ENCODE results near the gene DHCR7. TPM values are rescaled to one million over a fixed set of nuclear protein-coding genes. Genes with fewer than 3 reads are reported as not detected.

DHCR7 gene
- total and polyA plus RNA-seq, 2 experiments from 2014 or later = 84.0 to 166 TPM

- peak; percentile 98 for ATAC-seq
- H3F3A ChIP-seq (replicated peaks; ENCODE audit: low read depth) = no peaks in the 10 kb centered on the region
Measured at GRCh38 chr11:71477641-71478527, 29.7 kb upstream of the DHCR7 start.

GRCh38 chr11:71476926-71477640 lies 28.9 kb upstream of the DHCR7 start:
- Mint-ChIP-seq H3K4me3 (no peak overlapping the region), H3K36me3 (ENCODE audit: low read depth) (peaks cover 53% of the 10 kb centered on the region), H3K27me3 (ENCODE audit: insufficient read depth, low read depth, poor library complexity) (peaks cover 2% of the 10 kb centered on the region), H3K9me3 (no peaks in the 10 kb centered on the region), H3K4me1 (peaks cover 12% of the 10 kb centered on the region), H3K27ac (no peak overlapping the region)
- ATAC-seq = peak; percentile 10; the same call in 1 of the 3 replicates
- no peak for DNase-seq (ENCODE audit: low spot score)
- Histone ChIP-seq H3F3A (replicated peaks; ENCODE audit: low read depth) (no peaks in the 10 kb centered on the region), H3K9me2 (ENCODE audit: insufficient read depth) (no peaks in the 10 kb centered on the region), H3K4me1 (ENCODE audit: insufficient read depth) (no peaks in the 10 kb centered on the region), H4K20me1 (replicated peaks; ENCODE audit: insufficient read depth) (no peaks in the 10 kb centered on the region), H3K4me3 (no peak overlapping the region), H3K79me2 (replicated peaks; ENCODE audit: insufficient read depth) (no peaks in the 10 kb centered on the region), H3K36me3 (ENCODE audit: insufficient read depth) (peaks cover 5% of the 10 kb centered on the region), H2AFZ (no peak overlapping the region), H3K27ac (ENCODE audit: low read depth) (no peak overlapping the region), H3K4me2 (no peak overlapping the region), H3K27me3 (ENCODE audit: insufficient read depth) (no peaks in the 10 kb centered on the region)
- TF ChIP-seq, protein P1, sequence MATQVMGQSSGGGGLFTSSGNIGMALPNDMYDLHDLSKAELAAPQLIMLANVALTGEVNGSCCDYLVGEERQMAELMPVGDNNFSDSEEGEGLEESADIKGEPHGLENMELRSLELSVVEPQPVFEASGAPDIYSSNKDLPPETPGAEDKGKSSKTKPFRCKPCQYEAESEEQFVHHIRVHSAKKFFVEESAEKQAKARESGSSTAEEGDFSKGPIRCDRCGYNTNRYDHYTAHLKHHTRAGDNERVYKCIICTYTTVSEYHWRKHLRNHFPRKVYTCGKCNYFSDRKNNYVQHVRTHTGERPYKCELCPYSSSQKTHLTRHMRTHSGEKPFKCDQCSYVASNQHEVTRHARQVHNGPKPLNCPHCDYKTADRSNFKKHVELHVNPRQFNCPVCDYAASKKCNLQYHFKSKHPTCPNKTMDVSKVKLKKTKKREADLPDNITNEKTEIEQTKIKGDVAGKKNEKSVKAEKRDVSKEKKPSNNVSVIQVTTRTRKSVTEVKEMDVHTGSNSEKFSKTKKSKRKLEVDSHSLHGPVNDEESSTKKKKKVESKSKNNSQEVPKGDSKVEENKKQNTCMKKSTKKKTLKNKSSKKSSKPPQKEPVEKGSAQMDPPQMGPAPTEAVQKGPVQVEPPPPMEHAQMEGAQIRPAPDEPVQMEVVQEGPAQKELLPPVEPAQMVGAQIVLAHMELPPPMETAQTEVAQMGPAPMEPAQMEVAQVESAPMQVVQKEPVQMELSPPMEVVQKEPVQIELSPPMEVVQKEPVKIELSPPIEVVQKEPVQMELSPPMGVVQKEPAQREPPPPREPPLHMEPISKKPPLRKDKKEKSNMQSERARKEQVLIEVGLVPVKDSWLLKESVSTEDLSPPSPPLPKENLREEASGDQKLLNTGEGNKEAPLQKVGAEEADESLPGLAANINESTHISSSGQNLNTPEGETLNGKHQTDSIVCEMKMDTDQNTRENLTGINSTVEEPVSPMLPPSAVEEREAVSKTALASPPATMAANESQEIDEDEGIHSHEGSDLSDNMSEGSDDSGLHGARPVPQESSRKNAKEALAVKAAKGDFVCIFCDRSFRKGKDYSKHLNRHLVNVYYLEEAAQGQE (IDR thresholded peaks at IDR 0.05; ENCODE audit: unreplicated experiment) = no peak
- no peak for TF ChIP-seq ZNF331 (CRISPR knock-in tag; IDR thresholded peaks at IDR 0.05; ENCODE audit: low read depth)
- TF ChIP-seq NANOG (IDR thresholded peaks at IDR 0.05; ENCODE audit: borderline replicate concordance) = no peak

More at GRCh38 chr11:71477641-71478527, 29.7 kb upstream of the DHCR7 start:
- Histone ChIP-seq H3K4me1 (ENCODE audit: insufficient read depth) (no peaks in the 10 kb centered on the region), H3K4me3 (no peak overlapping the region), H3K9me2 (ENCODE audit: insufficient read depth) (no peaks in the 10 kb centered on the region), H3K27ac (ENCODE audit: low read depth) (no peak overlapping the region), H3K27me3 (ENCODE audit: insufficient read depth) (no peaks in the 10 kb centered on the region), H3K36me3 (ENCODE audit: insufficient read depth) (peaks cover 5% of the 10 kb centered on the region), H4K20me1 (replicated peaks; ENCODE audit: insufficient read depth) (no peaks in the 10 kb centered on the region), H2AFZ (no peak overlapping the region), H3K79me2 (replicated peaks; ENCODE audit: insufficient read depth) (no peaks in the 10 kb centered on the region), H3K4me2 (no peak overlapping the region)
- no peak overlapping the region; the same call in 2 of the 3 replicates for H3K4me3 Mint-ChIP-seq
- peaks cover 2% of the 10 kb centered on the region for H3K27me3 Mint-ChIP-seq (ENCODE audit: insufficient read depth, low read depth, poor library complexity)
- peak; percentile 60 for DNase-seq (ENCODE audit: low spot score)
- no peaks in the 10 kb centered on the region for H3K9me3 Mint-ChIP-seq
- peaks cover 51% of the 10 kb centered on the region for H3K36me3 Mint-ChIP-seq (ENCODE audit: low read depth)
- H3K27ac Mint-ChIP-seq = no peak overlapping the region
- TF ChIP-seq POLR2AphosphoS5 (IDR thresholded peaks at IDR 0.05; ENCODE audit: low read depth) = no peak
- no peak for TF ChIP-seq NANOG (IDR thresholded peaks at IDR 0.05; ENCODE audit: borderline replicate concordance)
- no peak for TF ChIP-seq CREB1 (CRISPR knock-in tag; IDR thresholded peaks at IDR 0.05; ENCODE audit: low read depth)
- TF ChIP-seq ZNF331 (CRISPR knock-in tag; IDR thresholded peaks at IDR 0.05; ENCODE audit: low read depth) = no peak
- TF ChIP-seq ETS1 (IDR thresholded peaks at IDR 0.05) = no peak
- TF ChIP-seq EZH2phosphoT487 (IDR thresholded peaks at IDR 0.05; ENCODE audit: unreplicated experiment) = no peak
- TF ChIP-seq, protein P2, sequence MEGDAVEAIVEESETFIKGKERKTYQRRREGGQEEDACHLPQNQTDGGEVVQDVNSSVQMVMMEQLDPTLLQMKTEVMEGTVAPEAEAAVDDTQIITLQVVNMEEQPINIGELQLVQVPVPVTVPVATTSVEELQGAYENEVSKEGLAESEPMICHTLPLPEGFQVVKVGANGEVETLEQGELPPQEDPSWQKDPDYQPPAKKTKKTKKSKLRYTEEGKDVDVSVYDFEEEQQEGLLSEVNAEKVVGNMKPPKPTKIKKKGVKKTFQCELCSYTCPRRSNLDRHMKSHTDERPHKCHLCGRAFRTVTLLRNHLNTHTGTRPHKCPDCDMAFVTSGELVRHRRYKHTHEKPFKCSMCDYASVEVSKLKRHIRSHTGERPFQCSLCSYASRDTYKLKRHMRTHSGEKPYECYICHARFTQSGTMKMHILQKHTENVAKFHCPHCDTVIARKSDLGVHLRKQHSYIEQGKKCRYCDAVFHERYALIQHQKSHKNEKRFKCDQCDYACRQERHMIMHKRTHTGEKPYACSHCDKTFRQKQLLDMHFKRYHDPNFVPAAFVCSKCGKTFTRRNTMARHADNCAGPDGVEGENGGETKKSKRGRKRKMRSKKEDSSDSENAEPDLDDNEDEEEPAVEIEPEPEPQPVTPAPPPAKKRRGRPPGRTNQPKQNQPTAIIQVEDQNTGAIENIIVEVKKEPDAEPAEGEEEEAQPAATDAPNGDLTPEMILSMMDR (conservative IDR thresholded peaks at IDR 0.05; ENCODE audit: low read depth in 2 of 2) = no peak
- no peak for TF ChIP-seq ZNF114 (CRISPR knock-in tag; IDR thresholded peaks at IDR 0.05)
- peaks cover 12% of the 10 kb centered on the region for H3K4me1 Mint-ChIP-seq

All from GM23338 (cell line).